Activated CD8-positive, alpha-beta memory T cell treated with anti-CD3 and anti-CD28 coated beads for 24 hours (primary cell): ENCODE data around the gene SAG.
"Not testable (repeated sequence)": the region's sequence is repeated elsewhere in the genome, so short reads cannot be mapped to it uniquely, and the experiment has no call there.

ENCODE experiments used
- DNase-seq: peaks from one replicate; pipeline ENCODE4 v3.0.0-alpha.2; 2020

Gene SAG

DNA sequence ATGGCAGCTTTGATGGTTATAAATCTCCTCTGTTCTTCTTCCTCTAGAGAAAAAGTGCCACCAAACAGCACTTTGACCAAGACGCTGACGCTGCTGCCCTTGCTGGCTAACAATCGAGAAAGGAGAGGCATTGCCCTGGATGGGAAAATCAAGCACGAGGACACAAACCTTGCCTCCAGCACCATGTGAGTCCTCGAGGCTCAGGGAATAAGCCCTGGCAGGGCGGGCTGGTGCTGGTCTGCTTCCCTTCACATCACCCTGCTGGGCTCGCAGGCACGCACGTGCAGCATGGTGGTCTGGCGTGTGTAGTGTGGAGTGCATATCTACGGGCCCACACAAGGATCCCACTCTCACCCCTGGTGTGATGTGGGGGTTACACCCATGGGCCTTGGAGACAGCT lies 27.3 kb downstream of the SAG start:
- no peak for DNase-seq

GRCh38 chr2:233336091-233336490 lies 28.5 kb downstream of the SAG start:
- not testable (repeated sequence) for DNase-seq

DNA sequence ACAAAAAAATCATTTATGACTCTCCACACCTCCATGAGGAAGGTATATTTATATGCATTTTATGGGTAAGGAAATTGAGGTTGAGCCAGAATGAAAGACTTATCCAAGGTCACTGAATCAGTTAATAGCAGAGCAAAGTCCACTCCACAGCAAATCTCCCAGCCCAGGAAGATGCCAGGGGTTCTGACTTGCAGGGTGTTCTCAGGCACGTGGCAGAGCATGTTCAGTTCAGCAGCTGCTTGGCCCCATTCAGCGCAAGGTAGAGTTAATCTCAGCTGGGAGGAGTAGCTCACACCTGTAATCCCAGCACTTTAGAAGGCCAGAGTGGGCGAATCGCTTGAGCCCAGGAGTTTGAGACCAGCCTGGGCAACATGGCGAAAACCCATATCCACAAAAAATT lies 28.9 kb downstream of the SAG start:
- no peak for DNase-seq

DNA sequence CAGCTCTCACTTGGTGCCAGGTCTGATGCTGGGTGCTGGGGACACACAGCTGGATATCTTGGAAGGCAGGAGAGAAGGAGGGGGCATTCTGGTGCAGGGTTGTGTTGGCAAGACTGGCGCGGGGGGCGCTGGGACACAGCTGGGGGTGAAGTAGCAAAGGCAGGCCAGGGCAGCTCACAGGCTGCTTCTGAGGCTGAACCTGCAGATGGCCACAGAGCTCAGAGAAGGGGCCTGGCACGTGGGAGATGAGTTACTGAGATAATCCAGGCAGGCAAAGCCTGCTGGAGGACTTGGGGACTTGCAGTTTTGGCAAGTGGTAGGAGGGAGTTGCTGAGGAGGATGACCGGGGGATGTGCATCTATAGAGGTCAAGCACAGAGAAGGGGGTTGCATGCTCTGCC lies 30.4 kb downstream of the SAG start:
- DNase-seq = no peak

GRCh38 chr2:233338812-233339368 lies 31.3 kb downstream of the SAG start:
- no peak for DNase-seq

DNA sequence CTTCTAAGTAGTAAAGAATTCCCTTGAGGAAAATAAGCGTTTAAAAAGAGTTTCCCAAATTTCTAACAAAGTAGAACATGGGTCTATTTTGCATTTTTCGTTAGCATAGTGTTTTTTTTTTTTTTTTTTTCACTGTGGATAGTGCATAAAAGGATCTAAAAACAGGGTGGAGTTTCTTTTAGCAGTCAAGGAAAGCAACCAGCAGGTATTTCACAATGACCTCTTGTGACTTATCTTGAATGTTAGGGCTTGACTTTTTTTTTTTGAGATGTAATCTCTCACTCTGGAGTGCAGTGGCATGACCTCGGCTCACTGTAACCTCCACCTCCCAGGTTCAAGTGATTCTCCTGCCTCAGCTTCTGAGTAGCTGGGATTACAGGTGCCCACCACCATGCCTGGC lies 31.8 kb downstream of the SAG start:
- DNase-seq = no peak

GRCh38 chr2:233341296-233341695 lies 33.7 kb downstream of the SAG start:
- DNase-seq = no peak

DNA sequence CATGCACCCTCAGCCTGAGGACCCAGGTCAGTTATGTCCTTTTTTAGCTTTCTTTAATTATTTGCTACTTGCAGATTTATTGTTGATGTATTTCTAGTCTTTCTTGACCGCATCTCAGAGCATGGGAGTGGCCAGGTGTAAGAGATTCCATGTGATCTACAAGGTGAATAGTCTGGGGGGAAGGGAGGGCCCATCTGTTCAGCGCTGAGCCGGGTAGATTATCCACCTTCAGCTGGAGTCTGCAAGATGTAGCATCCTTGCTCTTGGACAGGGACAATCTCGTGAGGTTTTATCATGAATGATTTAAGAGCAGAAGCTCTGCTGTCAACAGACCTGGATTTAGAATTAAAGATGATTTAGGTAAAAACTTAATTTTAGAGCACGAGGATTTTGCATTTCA lies 34.7 kb downstream of the SAG start:
- no peak for DNase-seq

GRCh38 chr2:233343171-233343705 lies 35.6 kb downstream of the SAG start:
- DNase-seq = no peak

GRCh38 chr2:233346376-233346775 lies 38.8 kb downstream of the SAG start:
- DNase-seq = no peak

- no peak for DNase-seq
Measured at GRCh38 chr2:233346930-233347329, 39.3 kb downstream of the SAG start.

- DNase-seq = no peak
Measured at GRCh38 chr2:233349005-233349998, 41.7 kb downstream of the SAG start.

DNA sequence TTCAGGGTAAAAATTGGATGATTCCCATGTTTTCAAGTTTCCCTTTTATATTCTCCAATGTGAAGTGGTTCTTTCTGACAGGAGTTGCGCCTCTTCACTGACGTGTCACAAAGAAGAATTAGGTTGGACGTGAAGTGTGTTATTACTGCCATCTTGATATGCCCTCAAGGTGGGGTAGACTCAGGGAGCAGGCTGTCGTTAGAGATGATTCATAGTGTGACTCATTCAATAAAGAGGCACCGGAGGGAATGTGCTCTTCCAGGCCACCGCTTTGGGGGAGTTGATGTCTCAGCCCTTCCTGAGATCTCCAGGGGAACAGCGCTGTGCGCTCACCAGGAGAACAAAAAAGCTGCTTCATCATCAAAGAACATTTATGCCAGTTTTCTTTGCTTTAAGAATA lies 43.1 kb downstream of the SAG start:
- DNase-seq = peak; percentile 66

GRCh38 chr2:233351423-233351822 lies 43.8 kb downstream of the SAG start:
- no peak for DNase-seq

- DNase-seq = peak; percentile 54
Measured at GRCh38 chr2:233352141-233352842, 44.7 kb downstream of the SAG start.

DNA sequence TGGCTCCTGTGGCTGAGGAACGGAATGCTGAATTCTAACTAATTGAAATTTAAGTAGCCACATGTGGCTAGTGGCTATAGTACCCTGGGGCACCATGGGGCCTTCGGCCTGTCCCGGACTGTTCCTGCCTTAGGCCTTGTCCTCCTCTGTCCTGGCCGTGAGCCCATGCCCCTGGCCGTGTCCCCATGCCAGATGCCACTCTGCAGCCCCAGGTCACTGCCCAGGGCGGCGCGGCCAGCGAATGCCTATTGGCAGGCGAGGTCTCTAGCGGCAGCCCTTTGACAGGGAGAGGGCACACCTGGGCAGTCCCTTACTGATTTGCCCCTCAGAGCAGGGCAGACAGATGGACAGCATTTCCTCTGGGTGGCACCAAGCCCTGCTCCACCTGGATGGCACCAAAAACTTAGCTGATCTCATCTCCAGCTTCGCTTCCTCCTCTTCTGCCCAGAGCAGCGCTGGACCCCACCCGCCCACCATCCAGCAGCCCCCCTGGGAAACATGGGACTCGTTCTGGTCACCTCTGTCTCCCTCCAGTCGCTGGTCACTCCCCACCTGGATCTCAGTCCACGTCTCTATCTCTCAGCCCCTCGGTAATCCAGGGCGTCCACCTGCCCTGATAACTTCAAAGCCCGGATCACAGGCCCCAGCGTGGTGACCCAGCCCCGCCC lies 45.6 kb downstream of the SAG start:
- DNase-seq = no peak

- DNase-seq = peak; percentile 91
Measured at GRCh38 chr2:233353769-233354499, 46.3 kb downstream of the SAG start, which contains the start of gene DGKD. Gene DGKD (plus strand): TSS chr2:233354494. CDS start chr2:233354519, 25 bp downstream.

DNA sequence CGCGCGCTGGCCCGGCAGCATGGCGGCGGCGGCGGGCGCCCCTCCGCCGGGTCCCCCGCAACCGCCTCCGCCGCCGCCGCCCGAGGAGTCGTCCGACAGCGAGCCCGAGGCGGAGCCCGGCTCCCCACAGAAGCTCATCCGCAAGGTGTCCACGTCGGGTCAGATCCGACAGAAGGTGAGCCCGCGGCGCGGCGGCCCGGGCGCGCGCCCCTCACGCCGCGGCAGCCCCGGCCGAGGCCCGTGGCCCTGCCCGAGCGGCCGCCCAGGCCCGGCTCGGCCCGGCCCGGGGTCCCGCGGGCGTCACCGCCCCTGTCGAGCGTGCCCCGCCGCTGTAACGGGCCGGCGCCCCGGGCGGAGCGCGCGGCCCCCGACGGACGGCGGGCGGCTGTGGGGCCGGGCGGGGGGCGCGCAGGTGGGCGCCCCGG lies 46.9 kb downstream of the SAG start:
- no peak for DNase-seq

GRCh38 chr2:233354971-233355574 lies 47.5 kb downstream of the SAG start:
- DNase-seq = peak; percentile 71

- DNase-seq = no peak
Measured at GRCh38 chr2:233355916-233356315, 48.3 kb downstream of the SAG start.

GRCh38 chr2:233356546-233357308 lies 49.1 kb downstream of the SAG start:
- DNase-seq = no peak
